Smooth muscle cell (in vitro differentiated cells): ENCODE measurements around the gene TBX15. TPM values are rescaled to one million over a fixed set of nuclear protein-coding genes. Genes with fewer than 3 reads are reported as not detected.
A peak's percentile ranks its signal among the peaks of the same experiment; 100 is the strongest.

Experiments used
- DNase-seq: peaks from one replicate; lab custom pipeline; 2025; ENCODE audit not compliant: unreplicated experiment; lab: John Stamatoyannopoulos, UW
- H2AFZ ChIP-seq: fragments of 200-600 bp; sonication (generic); 2 replicates; pipeline ENCODE4 v1.6.0; 2016; ENCODE audit warnings: antibody characterized with exemption, low read depth, mild to moderate bottlenecking
- H3F3A ChIP-seq: fragments of 200-600 bp; sonication (generic); 2 replicates; pipeline ENCODE4 v1.6.0; 2017; ENCODE audit warnings: antibody characterized with exemption, low read depth
- H3K27ac ChIP-seq: fragments of 200-600 bp; sonication (generic); 2 replicates; pipeline ENCODE4 v1.5.1; 2016; ENCODE audit warnings: low read depth, mild to moderate bottlenecking
- H3K27me3 ChIP-seq: fragments of 200-600 bp; sonication (generic); 2 replicates; pipeline ENCODE4 v1.6.1; 2016; ENCODE audit warnings: low read depth, mild to moderate bottlenecking
- H3K36me3 ChIP-seq: fragments of 200-600 bp; sonication (generic); 2 replicates; pipeline ENCODE4 v1.5.1; 2016; ENCODE audit warnings: low read depth
- H3K4me1 ChIP-seq: fragments of 200-600 bp; sonication (generic); 2 replicates; pipeline ENCODE4 v1.5.1; 2016; ENCODE audit warnings: low read depth
- H3K4me2 ChIP-seq: fragments of 200-600 bp; sonication (generic); 2 replicates; pipeline ENCODE4 v1.6.0; 2016; ENCODE audit warnings: mild to moderate bottlenecking
- H3K4me3 ChIP-seq: fragments of 200-600 bp; sonication (generic); 2 replicates; pipeline ENCODE4 v1.5.1; 2016; ENCODE audit warnings: mild to moderate bottlenecking
- H3K79me2 ChIP-seq: fragments of 200-600 bp; sonication (generic); 2 replicates; pipeline ENCODE4 v1.6.0; 2016; ENCODE audit warnings: low read depth, mild to moderate bottlenecking
- H3K9ac ChIP-seq: fragments of 200-600 bp; sonication (generic); 2 replicates; pipeline ENCODE4 v1.6.0; 2016; ENCODE audit warnings: low read depth
- H3K9me3 ChIP-seq: fragments of 200-600 bp; sonication (generic); replicated peaks from 2 replicates; pipeline ENCODE4 v1.5.1; 2016; ENCODE audit warnings: low read depth
- H4K20me1 ChIP-seq: fragments of 200-600 bp; sonication (generic); 2 replicates; pipeline ENCODE4 v1.6.0; 2016; ENCODE audit warnings: low read depth
- CTCF ChIP-seq: fragments of 200-600 bp; sonication (generic); IDR thresholded peaks from 2 replicates; pipeline ENCODE4 v1.5.1; 2017; ENCODE audit warnings: borderline replicate concordance, mild to moderate bottlenecking, antibody characterized with exemption; ENCODE audit not compliant: insufficient read depth, poor library complexity, severe bottlenecking
- WGBS: methylation state at CpG from one replicate; pipeline ENCODE4 v1.1.7; 2016; ENCODE audit warnings: low lambda C conversion rate; 5-methylcytosine and 5-hydroxymethylcytosine counted together
- polyA plus RNA-seq: library from polyadenylated mRNA; unstranded; fragments of >200 nt; fragmentation: Nextera tagmentation; extraction: Ambion mirVana; gene quantifications from 2 replicates; pipeline ENCODE4 v1.2.1, GENCODE V29; 2016
- total RNA-seq: library from RNA; depleted of rRNA; stranded (reverse); fragments of >200 nt; gene quantifications from 2 replicates; pipeline ENCODE4 v1.2.3, GENCODE V29; 2014

The TBX15 gene
- total and polyA plus RNA-seq, 2 experiments from 2014 or later = 2.7 to 3.5 TPM

GRCh38 chr1:118984722-118985639 lies 3.2 kb downstream of the TBX15 start:
- H3K27me3 ChIP-seq = peaks cover 100% of the 10 kb centered on the region
- peaks cover 8% of the 10 kb centered on the region for H3K79me2 ChIP-seq
- WGBS = 48% methylated on average over 48 of the region's 48 CpGs
- H3K36me3 ChIP-seq = no peaks in the 10 kb centered on the region
- H3K4me3 ChIP-seq = peak overlapping the region; percentile 23
- no peak for DNase-seq
- H2AFZ ChIP-seq = no peak overlapping the region
- H3K4me1 ChIP-seq = peaks cover 6% of the 10 kb centered on the region
- no peak overlapping the region for H3K27ac ChIP-seq
- H3K9me3 ChIP-seq = no peaks in the 10 kb centered on the region
- TF ChIP-seq CTCF = no peak
- H3F3A ChIP-seq = no peaks in the 10 kb centered on the region
- peak overlapping the region; percentile 75 for H3K4me2 ChIP-seq
- no peaks in the 10 kb centered on the region for H4K20me1 ChIP-seq
- H3K9ac ChIP-seq = no peak overlapping the region

GRCh38 chr1:118984086-118984721 lies 3.9 kb downstream of the TBX15 start:
- Histone ChIP-seq H3K9ac (no peak overlapping the region), H4K20me1 (no peaks in the 10 kb centered on the region), H3K4me3 (peak overlapping the region; percentile 23), H2AFZ (no peak overlapping the region), H3K9me3 (no peaks in the 10 kb centered on the region), H3K27ac (no peak overlapping the region), H3K36me3 (no peaks in the 10 kb centered on the region), H3K27me3 (peaks cover 100% of the 10 kb centered on the region), H3K79me2 (peaks cover 8% of the 10 kb centered on the region), H3F3A (no peaks in the 10 kb centered on the region), H3K4me2 (peak overlapping the region; percentile 75), H3K4me1 (peaks cover 2% of the 10 kb centered on the region)
- no peak for TF ChIP-seq CTCF
- no peak for DNase-seq
- 62% methylated on average over 43 of the region's 43 CpGs for WGBS

- DNase-seq = no peak
- H4K20me1 ChIP-seq = no peaks in the 10 kb centered on the region
- H3K4me2 ChIP-seq = peak overlapping the region; percentile 75
- no peaks in the 10 kb centered on the region for H3F3A ChIP-seq
- H2AFZ ChIP-seq = no peak overlapping the region
- peaks cover 8% of the 10 kb centered on the region for H3K79me2 ChIP-seq
- no peak overlapping the region for H3K27ac ChIP-seq
- H3K9me3 ChIP-seq = no peaks in the 10 kb centered on the region
- no peaks in the 10 kb centered on the region for H3K4me1 ChIP-seq
- no peak for TF ChIP-seq CTCF
- no peaks in the 10 kb centered on the region for H3K36me3 ChIP-seq
- H3K4me3 ChIP-seq = no peak overlapping the region
- WGBS = 56% methylated on average over 22 of the region's 22 CpGs
- no peak overlapping the region for H3K9ac ChIP-seq
- H3K27me3 ChIP-seq = peaks cover 100% of the 10 kb centered on the region
Observed at GRCh38 chr1:118983558-118984041, 4.5 kb downstream of the TBX15 start.
